ENCODE measurements around the gene AGO4.
"Not testable (repeated sequence)": the region's sequence is repeated elsewhere in the genome, so short reads cannot be mapped to it uniquely, and the experiment has no call there.

Gene AGO4

DNA sequence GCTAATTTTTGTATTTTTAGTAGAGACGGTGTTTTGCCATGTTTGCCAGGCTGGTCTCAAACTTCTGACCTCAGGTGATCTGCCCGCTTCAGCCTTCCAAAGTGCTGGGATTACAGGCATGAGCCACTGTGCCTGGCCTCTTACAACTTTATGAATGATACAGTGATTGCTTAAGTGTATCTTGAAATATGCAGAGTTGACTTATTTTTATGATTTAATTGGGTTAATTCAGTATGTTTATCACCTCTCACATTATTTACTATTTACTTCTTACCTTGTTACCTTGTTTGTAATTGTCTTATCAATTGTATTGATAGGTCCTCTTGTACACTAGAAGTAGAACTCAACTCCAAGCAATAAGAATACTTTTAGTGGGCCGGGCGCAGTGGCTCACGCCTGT lies 4.9 kb downstream of the AGO4 start:
- not testable (repeated sequence) for DNase-seq

DNA sequence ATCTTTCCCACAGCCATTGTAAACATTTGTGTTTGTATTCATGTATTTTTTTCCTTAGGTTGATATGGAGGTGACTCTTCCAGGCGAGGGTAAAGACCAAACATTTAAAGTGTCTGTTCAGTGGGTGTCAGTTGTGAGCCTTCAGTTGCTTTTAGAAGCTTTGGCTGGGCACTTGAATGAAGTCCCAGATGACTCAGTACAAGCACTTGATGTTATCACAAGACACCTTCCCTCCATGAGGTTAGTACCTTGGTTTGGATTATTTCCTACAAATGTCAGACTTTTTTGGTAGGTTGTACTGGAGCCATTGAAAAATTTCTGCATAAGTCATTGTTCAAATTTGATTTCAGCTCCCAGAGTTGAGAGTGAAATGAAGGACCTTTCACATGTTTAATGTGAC lies 17.4 kb downstream of the AGO4 start:
- DNase-seq, result no peak

DNA sequence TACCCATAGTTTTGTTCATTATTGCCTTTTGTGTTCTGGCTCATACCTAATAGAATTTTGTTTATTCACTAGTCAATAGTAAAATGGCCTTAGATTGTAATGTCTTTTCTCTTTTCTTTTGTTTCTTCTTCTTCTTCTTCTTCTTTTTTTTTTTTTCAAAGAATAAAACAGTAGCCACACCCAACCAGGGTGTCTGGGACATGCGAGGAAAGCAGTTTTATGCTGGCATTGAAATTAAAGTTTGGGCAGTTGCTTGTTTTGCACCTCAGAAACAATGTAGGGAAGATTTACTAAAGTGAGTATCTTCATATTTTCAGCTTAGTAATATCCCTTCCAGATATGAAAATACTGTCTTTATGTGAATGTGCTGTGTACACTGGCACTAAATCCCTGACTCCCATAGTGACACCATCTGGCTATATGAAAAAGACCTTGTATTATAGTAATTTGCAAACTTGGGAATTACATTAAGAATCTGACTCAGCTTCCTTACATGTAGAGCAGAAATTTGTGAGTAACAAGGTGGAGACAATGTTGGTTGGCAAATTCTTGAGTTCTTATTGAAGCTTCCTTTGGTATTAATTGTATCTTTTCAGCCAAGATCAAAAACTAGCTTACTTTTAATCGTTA lies 24.6 kb downstream of the AGO4 start:
- no peak for DNase-seq

DNA sequence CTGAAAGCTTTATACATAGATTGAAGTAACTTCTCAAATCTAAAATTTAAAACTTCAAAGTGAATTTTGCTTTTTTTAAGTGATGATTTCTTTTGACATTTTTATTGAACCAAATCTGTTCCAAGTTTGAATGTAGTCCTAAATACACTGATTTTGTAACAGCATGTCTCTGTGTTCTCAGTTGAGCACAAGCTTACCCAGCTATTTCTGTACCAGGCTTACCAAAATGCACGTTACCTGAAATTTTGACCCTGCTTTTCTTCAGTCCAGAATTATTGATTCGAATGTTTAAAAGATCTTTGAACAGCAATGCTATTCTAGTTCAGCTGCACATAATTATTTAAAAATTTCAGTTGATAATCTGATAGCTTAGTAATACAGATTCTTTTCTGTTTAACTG lies 25.6 kb downstream of the AGO4 start:
- no peak for DNase-seq

DNA sequence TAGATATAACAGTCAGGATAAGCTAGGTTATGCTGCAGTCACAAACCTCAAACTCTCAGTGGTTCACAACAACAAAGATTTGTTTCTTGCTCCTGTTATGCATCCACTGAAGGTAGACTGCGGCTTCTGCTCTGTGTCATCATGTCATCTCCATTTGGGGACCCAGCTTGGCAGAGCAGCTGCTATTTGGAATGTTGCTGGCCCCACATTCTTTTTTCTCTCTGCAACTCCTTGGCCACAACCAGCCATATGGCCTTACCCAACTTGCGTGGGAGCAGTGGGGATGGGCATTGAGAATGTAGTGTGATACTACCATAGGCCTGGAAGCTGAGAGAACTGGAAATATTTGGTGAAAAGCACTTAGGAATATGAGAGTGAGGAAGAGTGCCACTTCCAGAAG lies 26.4 kb downstream of the AGO4 start:
- no peak for DNase-seq

DNA sequence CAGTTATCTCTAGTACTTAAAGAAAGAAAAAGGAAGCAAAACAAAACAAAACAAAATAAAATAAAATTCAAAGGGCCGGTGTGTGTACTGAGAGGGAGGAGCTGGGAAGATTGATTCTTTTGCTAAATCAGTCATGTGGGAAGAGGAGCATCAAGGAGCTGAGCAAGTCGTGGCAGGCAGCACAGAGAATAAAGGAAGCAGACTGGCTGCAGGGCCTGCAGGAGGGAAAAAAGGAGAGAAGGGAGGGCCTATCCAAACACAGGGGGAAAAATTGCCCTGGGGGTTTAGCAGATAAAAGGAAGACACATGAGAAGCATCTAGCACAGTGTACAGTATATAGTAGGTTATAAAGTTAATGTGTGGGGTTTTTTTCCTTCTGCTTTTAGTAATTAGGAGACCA lies 27.6 kb downstream of the AGO4 start:
- no peak for DNase-seq

DNA sequence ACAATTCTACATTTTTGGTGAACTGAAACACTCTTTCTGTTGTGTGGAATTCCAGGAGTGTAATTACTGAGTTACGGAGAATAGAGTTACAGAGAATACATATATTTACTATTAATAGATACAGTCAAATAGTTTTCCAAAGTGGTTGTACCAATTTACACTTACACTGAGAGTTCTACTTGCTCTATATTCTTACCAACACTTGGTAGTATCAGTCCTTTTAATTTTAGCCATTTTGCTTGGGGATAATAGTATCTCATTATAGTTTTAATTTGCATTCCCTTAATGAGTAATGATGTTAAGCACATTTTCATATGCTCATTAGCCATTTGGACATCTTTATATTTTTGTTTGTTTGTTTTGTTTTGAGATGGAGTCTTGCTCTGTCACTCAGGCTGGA lies 28.9 kb downstream of the AGO4 start:
- DNase-seq, result no peak

DNA sequence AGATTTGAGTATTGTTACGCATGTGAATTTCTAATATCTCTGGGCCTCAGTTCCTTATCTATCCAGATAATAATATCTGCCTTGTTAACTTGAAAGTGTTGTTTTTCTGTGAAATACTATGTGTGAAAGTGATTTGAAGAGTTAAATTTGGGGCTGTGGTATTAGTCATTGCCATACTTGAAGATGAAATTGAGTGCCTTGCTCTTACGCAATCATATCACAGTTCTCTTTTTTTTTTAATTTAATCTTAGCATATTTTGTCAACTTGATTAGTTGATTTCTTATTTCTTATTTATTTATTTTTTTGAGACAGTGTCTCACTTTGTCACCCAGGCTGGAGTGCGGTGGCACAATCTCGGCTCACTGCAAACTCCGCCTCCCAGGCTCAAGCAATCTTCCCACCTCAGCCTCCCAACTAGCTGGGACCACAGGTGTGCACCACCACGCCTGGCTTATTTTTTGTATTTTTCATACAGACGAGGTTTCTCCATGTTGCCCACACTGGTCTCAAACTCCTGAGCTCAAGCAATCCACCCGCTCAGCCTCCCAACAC lies 31.0 kb downstream of the AGO4 start:
- no peak for DNase-seq

DNA sequence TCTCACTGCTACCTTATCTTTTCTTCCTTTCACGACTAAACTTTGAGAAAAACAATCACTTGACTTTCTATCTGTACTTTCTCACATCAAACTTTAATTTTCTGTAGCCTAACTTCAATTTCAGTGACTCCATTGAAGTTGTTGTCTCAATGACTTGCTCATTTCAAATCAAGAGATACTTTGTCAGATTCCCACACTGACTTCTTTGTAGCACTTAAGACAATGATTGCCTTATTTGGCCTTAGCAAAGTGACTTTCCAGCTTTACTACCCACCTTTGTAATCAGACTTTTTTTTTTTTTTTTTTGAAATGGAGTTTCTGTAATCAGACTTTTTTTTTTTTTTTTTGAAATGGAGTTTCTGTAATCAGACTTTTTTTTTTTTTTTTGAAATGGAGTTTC lies 37.0 kb downstream of the AGO4 start:
- DNase-seq, result no peak

DNA sequence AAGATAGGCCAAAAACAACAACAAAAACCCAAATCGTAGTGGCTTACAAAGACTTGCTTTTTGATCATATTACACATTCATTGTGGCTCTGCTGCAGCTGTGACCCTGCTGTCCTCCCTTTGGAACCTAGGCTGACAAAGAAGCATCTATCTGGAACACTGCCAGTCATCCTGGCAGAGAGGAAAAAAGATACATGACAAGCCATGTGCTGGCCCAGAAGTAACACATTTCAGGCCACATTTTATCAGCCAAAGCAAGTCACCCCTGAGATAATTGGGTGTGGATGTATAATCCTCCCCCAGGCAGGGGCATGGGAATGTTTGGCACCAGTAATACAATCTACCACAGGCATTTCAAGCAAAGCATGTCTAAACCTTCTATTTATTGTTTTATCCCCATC lies 38.0 kb downstream of the AGO4 start:
- DNase-seq, result no peak

DNA sequence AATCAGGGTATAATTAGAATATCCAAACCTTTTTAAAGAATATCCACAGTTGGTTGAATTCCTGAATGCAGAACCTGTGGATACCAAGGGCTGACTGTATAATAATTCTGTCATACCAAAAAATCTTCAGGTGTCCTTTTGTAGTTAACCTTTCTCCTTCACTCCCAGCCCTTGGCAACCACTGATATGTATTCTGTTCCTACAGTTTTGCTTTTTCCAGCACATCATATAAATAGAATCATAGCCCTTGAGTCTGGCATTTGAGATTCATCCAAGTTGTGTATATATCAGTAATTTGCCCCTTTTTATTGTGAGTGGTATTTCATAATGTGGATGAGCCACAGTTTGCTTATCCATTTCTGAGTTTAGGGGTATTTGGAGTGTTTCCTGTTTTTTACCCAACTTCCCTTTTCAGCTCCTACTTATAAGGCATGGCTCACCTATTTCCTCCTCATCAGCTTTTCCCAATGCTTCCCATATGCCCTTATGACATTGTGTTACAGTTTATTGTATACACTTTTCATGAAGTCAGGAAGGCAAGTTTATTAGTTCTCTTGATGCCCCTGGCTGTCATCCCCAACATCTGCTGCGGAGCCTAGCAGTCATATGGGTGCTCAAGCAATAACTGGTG lies 40.2 kb downstream of the AGO4 start:
- DNase-seq, result no peak

DNA sequence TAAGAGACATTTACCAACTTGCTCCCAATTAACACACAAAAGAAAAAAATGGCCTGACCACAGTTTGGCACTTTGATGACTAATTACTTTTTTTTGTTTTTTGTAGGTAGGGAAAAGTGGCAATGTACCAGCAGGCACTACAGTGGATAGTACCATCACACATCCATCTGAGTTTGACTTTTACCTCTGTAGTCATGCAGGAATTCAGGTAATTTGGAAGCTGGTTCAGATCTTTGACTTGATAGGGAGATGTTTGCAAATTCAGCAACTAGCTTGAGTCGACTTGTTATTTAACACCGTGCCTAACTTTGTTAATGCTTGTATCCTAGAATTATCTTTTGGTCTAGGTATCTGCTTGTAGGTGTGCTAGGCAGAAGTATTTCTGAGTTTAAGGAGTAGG lies 42.2 kb downstream of the AGO4 start:
- no peak for DNase-seq

DNA sequence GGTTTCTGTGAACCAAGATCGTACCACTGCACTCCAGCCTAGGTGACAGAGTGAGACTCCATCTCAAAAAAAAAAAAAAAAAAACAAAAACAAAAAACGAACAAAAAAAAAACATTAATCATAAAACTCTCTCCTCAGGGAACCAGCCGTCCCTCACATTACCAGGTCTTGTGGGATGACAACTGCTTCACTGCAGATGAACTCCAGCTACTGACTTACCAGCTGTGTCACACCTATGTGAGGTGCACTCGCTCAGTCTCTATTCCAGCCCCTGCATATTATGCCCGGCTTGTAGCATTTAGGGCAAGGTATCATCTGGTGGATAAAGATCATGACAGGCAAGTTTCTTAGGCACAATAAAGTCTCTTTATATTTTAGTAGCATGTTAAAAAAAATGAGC lies 42.9 kb downstream of the AGO4 start:
- DNase-seq, result no peak

DNA sequence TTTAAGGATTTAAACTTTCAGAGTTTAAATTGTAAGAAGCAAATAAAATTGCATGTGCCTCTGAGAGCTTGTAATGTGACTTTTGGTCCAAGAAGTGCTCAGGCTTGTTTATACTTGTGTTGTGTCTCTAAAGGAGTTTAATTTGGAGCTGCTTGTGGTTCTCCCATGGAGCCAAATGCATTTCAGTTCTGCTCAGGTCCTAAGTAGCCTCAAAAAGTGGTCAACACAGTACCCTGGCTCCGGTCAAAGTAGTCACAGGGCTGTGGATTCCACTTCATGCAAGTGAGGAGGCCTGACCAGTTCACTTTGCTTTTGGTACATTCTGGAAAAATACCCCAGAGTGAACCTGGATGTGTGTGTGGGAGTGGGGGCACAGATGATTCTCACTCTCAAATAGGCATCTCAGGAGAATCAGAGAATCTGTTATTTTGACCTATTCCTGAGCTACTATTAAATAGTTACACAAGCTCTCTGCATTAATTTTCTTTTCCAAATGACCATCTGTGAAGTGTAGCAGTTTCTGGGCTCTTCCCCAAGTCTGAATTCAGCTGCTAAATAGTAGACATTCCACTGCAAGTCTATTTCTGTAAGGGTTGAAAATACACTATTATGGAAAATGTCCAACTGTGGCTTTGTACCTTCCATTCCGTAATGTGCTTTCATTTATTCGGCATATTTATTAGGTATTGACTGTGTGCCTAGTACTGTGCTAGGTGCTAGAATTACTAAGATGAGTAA lies 43.5 kb downstream of the AGO4 start:
- no peak for DNase-seq

DNA sequence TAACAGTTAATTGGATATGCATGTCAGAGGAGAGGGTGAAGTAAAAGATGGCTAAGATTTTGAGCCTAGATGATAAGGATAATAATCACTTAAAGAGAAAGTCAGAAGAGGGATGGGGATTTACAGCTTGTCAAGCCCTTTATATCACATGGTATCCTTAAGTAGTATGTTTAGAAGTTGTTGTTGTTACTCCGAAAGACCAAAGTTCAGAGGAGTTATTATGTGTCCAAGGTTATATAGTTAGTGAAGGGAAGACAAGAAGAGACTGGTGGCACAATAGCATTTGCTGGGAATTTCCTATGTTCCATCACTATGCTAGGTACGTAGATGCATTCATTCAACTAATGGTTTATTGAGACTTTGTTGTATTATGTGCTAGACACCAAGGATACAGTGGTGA lies 44.4 kb downstream of the AGO4 start:
- DNase-seq, result no peak

DNA sequence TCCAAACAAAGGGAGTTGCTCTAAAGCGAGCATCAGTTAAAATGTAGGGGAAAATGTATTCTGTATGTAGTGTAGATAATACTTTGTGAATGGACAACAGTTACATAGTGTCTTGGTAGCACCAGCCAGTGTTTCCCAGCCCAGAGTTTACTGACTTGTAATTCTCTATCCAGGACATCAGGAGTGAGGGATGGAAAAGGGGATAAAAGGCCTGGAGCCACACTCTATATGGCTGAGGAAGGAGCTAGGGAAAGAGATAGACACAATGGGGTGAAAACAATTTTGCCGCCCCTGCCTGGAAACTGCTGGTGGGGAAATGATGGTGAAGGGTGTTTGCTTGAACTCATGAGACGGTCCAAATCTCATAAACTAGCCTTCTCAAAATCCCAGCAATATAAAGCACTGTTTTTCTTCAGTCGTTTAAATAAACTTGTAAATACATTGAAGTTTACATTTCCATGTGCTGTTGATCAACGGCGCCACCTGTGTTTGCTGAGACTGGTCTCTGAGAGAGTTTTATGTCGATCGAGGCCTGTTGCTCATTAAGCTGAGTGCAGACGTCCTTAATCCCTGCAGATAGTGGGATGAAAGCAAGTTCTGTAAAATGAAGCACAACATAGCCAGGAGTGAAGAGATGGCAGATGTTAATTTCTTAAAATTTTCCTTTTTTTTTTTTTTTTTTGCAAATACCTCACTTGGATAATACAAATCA lies 47.3 kb downstream of the AGO4 start:
- DNase-seq, result no peak

DNA sequence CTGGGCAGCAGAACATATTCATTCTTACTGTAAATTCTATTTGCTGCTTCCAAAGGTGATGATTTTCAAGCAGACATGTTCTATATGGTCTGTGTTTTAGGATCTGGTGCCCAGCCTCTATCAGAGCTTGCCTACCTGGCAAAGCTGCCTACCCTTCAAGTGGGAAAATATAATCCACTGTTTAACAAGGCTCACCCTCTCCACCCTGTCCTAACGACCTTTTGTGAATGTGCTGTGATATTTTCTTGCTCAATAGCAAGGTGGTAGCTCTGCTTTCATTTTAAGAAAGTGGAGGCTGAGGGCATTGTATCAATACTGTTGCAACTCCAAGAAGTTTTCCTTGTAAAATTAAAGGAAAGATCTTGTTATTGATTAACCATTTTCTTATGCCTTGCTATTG lies 49.1 kb downstream of the AGO4 start:
- DNase-seq, result no peak

DNA sequence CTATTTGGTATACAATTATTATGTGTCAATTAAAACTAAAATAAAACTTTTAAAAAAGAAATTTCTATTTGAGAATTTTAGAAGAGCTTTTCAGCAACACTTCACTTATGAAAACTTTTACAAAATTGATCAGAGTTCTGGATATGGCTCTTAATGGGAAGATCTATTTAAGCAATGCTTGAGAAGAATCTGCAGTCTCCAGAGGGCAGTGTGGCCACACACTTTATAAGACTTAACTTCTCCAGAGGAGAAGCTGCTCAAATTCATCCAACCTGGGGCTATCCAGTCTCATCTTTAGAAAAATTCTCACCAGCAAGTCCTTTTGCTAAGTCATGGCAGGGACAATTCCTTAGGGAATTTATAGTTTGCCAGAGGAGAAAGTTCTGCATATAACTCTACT lies 50.0 kb downstream of the AGO4 start:
- no peak for DNase-seq

DNA sequence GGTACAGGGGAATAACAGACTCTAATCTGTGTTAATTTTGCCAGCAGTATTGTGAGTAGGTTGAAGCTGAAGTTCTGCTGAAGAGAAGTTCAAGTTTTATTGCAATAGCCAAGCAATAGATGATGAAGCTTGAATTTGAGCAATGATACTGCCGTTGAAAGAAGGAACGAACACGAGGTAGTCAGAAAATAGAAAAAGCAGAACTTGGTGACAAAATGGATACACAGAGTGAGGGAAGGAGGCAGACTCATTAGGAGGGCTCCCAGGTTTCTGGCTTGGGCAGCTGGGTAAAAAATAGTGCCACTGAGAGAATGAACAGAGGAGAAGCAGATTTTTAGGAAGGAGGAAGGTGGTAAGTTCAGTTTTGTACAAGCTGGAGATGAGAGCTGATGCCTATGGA lies 52.9 kb downstream of the AGO4 start:
- no peak for DNase-seq

DNA sequence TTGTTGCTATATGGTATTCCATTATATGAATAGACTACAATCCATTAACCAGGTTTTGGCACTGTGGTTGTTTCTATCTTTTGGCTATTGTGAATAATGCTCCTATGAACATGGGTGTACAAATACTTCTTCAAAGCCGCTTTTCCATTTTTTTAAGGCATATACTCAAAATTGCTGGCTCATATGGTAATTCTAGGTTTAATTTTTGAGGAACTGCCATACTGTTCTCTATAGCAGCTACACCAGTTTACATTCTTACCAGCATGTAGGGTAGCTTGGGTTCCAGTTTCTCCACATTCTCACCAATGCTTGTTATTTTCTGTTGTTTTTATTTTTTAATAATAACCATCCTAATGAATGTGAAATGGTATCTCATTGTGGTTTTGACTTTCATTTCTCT lies 55.3 kb downstream of the AGO4 start:
- DNase-seq, result no peak

DNA sequence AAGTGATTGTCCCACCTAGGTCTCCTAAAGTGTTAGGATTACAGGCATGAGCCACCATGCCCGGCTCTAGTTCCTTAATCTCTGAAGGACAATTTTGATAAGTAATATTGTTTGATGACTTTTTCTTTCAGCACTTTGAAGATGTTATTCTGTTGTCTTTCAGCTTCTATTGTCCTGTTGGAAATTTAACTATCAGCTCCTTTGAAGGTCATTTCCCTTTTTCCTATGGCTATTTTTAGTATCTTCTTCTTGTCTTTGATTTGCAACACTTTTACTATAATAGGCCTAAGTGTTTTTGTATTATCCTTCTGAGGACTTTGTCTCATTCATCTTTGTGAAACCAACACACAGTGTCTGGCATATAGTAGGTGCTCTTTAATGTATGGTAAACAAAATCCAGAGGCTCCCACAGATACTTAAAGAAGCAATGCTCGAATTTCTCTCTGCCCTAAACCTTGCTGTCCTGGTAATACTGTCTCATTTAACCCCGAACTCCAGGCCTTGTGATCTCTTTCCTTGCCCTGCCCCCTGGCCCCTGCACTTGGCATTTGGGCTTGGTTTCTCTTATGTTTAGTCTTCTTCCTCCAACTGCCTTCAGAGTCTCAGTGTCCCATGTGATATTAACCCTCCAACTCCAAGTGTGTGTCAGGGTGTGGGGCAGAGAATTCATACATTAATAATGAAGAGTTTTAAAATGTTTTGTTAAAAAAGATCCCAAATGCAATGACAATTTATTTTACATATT lies 56.2 kb downstream of the AGO4 start:
- no peak for DNase-seq

DNA sequence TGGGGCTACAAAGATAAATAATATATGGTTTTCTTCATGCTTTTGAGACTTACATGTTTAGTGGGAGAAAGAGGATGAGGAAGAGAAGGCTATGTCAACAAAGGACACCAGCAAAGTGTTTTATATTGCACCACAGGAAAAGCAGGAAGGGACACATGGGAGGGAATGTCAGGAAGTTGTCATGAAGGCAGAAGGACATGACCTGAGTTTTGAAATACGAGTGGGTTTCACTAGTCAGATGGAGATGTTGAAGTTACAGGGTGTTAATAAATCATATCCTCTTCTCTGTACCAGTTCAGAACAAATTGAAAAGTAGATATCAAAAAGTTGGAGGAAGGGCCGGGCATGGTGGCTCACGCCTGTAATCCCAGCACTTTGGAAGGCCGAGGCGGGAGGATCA lies 57.0 kb downstream of the AGO4 start:
- DNase-seq, result no peak

DNA sequence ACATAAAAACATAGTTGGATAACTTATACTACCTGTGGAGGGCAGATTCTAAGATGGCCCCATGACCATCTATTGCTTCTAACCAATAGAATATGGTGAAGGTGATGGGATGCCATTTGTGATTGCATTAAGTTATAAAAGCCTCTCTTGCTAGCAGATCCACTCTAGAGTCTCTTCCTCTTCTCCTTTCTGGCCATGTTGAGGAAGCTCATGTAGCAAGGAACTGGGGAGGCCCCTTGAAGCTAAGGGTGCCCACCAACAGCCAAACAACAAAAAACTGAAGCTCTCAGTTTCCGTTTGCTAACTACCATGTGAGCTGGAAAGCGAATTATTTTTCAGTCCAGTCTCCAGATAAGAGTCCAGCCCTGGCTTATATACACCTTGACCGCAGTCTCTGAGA lies 59.2 kb downstream of the AGO4 start:
- DNase-seq, result no peak
